AG09309 (cell line): Measurements from ENCODE around the gene DIP2C.

ENCODE experiments used
- DNase-seq: peaks from one replicate; pipeline ENCODE4 v3.0.0-alpha.2; 2010; ENCODE audit warnings: low read depth
- H3K4me3 ChIP-seq: 2 replicates; pipeline ENCODE4 v1.5.1; 2011; ENCODE audit warnings: mild to moderate bottlenecking, low read depth, low read length, moderate library complexity; ENCODE audit not compliant: control insufficient read depth
- TF ChIP-seq, protein P1 (sequence below): IDR thresholded peaks from 2 replicates; pipeline ENCODE4 v1.5.1; 2011; ENCODE audit warnings: mild to moderate bottlenecking, low read depth, low read length, inconsistent platforms; ENCODE audit not compliant: insufficient read depth, control insufficient read depth; ENCODE audit errors: missing control alignments

DIP2C gene

DNA sequence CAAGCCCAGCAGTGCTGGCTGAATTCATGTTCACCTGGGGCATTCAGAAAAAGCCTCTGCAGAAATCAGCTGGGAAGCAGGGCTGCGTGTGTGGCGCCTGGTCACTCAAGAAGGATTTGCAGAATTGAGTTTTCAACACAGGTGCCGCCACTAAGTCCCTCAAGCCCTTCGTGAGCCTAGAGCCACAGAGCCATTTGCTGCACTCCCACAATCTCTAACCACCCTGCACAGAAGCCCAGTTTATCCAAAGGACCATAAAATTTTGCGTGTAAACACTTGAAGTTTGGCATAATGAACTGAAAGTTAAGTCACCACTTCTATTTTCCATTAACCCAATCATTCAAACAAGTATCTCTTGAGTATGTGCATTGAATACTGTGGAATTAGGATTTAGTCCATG is 136.2 kb downstream of the DIP2C start:
- TF ChIP-seq, protein P1, sequence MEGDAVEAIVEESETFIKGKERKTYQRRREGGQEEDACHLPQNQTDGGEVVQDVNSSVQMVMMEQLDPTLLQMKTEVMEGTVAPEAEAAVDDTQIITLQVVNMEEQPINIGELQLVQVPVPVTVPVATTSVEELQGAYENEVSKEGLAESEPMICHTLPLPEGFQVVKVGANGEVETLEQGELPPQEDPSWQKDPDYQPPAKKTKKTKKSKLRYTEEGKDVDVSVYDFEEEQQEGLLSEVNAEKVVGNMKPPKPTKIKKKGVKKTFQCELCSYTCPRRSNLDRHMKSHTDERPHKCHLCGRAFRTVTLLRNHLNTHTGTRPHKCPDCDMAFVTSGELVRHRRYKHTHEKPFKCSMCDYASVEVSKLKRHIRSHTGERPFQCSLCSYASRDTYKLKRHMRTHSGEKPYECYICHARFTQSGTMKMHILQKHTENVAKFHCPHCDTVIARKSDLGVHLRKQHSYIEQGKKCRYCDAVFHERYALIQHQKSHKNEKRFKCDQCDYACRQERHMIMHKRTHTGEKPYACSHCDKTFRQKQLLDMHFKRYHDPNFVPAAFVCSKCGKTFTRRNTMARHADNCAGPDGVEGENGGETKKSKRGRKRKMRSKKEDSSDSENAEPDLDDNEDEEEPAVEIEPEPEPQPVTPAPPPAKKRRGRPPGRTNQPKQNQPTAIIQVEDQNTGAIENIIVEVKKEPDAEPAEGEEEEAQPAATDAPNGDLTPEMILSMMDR = no peak
- H3K4me3 ChIP-seq = no peak overlapping the region
- no peak for DNase-seq

DNA sequence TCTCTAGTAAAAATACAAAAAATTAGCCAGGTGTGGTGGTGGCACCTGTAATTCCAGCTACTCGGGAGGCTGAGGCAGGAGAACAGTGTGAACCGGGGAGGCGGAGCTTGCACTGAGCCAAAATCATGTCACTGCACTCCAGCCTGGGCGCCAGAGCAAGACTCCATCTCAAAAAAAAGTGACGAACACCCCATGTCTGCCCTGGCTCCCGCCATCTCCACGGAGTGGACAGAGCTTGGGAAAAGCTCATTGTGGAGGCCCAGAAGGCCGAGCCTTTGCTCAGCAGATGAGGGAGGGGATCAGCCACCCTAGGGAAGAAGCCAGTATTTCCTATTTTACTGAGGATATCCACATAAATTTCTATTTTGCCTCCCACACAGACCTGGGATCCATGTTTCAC is 136.8 kb downstream of the DIP2C start:
- TF ChIP-seq, protein P1 = no peak

DNA sequence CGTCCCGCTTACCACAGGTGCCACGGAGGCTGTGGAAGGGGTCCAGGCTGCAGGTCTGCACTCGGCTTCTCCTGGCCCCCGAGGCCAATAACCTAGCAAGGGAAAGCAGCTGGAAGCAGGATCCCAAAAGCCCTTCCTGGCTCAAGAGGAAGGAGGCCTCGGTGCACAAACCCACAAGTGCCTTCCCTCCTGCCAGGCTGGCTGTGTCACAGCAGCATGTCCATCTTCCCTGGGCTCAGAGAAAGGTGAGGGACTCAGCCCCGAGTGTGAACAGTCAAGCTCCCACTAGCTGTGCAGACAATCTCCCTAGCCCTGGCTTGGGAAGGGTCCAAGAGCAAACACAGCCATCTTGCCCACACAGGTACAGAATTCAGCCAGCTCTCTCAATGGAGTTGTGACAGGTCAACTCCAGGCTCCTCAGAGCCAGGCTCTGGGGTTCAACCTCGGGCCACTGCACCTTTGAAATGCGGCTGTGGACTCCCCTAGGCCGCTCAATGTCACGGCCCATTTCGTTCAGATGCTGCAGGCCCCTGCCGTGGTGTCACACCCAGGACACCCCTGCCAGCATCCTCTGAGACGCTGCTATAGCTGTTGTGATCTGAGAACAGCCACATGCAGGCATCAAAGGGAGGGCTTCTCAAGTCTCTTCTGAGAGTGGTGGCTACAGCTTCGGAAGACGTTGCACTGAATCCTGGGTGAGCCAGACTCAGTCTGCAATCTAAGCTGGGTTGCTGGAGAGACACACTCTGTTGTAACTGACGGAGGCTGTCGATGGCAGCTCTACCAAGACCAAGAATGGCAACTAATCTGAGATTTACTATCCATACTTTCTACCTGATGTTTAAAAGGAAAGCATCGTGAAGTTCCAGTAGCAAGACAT is 137.9 kb downstream of the DIP2C start:
- no peak for DNase-seq
- TF ChIP-seq, protein P1 = no peak
- no peak overlapping the region for H3K4me3 ChIP-seq

More for the DNA sequence above, 136.8 kb downstream of the DIP2C start:
- DNase-seq = no peak
- no peak overlapping the region for H3K4me3 ChIP-seq

DNA sequence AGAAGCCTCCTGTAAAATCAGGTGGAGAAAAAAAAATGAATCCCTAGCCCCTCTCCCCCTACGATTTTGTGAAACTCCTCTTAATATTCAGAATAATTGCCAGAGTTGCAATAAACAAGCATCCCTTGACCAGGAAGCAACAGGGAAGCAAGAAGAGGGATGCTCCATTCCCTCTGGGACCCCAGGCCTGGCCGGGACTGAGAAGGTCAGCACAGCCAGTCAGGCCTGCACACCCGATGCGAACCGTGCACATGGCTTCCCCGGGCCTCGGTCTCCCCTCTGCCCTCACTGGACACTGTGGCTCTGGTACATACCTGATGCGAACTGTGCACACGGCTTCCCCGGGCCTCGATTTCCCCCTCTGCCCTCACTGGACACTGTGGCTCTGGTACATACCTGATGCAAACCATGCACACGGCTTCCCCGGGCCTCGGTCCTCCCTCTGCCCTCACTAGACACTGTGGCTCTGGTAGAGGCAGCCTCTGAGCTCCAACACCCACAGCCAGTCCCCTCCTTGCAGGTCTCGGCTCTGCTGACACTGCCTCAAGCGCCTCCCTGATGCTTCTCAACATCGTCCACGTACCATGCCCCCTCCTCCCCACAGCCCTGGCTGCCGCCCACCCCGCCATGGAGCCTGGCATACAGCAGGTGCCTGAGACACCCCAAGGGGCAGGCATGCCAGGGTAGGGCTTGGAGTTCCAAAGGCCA is 138.6 kb downstream of the DIP2C start:
- H3K4me3 ChIP-seq = no peak overlapping the region
- DNase-seq = no peak
- TF ChIP-seq, protein P1 = no peak

DNA sequence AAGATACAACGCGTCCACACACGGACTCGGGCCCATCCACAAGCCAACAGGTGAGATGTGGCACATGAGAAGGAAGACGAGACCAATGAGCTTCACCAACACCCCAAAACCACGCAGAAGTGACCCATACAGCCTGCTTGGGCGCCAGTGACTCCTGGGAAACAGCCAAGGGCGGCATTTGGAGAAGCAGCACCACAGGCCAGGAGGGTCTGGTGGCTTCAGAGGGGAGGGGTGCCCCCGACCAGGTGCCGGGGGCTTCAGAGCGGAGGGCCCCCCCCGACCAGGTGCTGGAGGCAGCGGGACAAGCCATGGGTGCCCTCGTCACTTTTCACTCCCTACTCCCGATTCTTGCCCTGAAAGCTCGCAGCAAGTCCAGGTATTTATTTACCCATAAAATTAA is 140.1 kb downstream of the DIP2C start:
- TF ChIP-seq, protein P1 = no peak
- H3K4me3 ChIP-seq = no peak overlapping the region
- no peak for DNase-seq

DNA sequence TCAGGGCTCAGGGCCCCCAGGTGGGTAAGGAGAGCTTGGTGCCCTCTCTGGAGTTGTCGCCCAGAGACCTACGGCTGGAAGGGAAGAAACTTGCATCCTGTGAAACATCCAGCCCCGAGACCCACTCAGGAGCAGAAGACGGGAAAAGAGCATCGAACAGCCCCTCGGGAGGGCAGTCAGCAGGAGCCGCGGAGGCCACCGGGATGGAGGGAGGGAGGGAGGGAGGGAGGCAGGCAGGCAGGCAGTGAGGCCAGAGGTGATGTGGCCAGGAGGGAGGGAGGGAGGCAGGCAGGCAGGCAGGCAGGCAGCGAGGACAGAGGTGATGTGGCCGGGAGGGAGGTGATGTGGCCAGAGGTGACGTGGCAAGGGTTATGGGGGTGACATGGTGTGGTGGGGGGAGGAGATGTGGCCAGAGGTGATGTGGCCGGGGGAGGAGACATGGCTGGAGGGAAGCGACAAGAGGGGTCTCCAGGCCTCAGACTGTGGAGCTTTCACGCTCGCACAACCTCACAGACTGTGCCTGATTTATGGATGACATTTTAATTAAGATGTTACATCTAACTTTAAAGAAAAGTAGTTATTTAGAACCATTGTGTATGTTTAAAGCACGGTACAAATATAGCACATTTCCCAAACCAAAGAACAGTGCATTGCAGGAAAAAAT is 141.1 kb downstream of the DIP2C start:
- DNase-seq = no peak
- H3K4me3 ChIP-seq = no peak overlapping the region
- TF ChIP-seq, protein P1 = no peak
